Breast epithelium (tissue), 3 donors: ENCODE measurements around the gene RTN4R.

Source experiments
- CTCF ChIP-seq, 3 donors: fragments of 450-650 bp; IDR thresholded peaks; one replicate each; pipeline ENCODE4 v1.5.1; 2016 to 2017; ENCODE audit warnings: antibody characterized with exemption in 3 of 3, mild to moderate bottlenecking in 3 of 3, moderate library complexity in 3 of 3
- POLR2A ChIP-seq: fragments of 450-650 bp; IDR thresholded peaks from one replicate; pipeline ENCODE4 v1.6.1; 2016; ENCODE audit warnings: antibody characterized with exemption, mild to moderate bottlenecking, moderate library complexity
- POLR2AphosphoS5 ChIP-seq, 3 donors: sonication (generic); formaldehyde crosslinking; IDR thresholded peaks; one replicate each; pipeline ENCODE4 v1.6.1; 2017; ENCODE audit warnings: antibody characterized with exemption in 3 of 3

- TF ChIP-seq POLR2A (no peak), CTCF (IDR thresholded peaks at IDR 0.05) (no peak), POLR2AphosphoS5 (IDR thresholded peaks at IDR 0.05) (no peak)
Measured at GRCh38 chr22:20233351-20234313, 34.5 kb downstream of the RTN4R start.
